Fibroblast of villous mesenchyme (primary cell): ENCODE data around the gene DEFB118. TPM values are rescaled to one million over a fixed set of nuclear protein-coding genes. Genes with fewer than 3 reads are reported as not detected.

Source experiments
- DNase-seq: peaks from one replicate; pipeline ENCODE4 v3.0.0-alpha.2; 2010; ENCODE audit warnings: low read depth
- H3K4me3 ChIP-seq: 2 replicates; pipeline ENCODE4 v1.5.1; 2011; ENCODE audit warnings: low read depth, mild to moderate bottlenecking, low read length
- small RNA-seq: library from RNA; depleted of rRNA; stranded (forward); fragments of <200 nt; gene quantifications from one replicate; pipeline ENCODE3, GENCODE V24; 2012
- total RNA-seq: library from RNA; depleted of rRNA; stranded (reverse); fragments of >200 nt; gene quantifications from 2 replicates; pipeline ENCODE4 v1.2.3, GENCODE V29; 2012
- TF ChIP-seq, protein P1 (sequence below): IDR thresholded peaks from 2 replicates; pipeline ENCODE4 v1.5.1; 2012; ENCODE audit warnings: low read depth, mild to moderate bottlenecking, low read length; ENCODE audit not compliant: insufficient read depth

DEFB118 gene
- total RNA-seq, 1 donor, result not detected

DNA sequence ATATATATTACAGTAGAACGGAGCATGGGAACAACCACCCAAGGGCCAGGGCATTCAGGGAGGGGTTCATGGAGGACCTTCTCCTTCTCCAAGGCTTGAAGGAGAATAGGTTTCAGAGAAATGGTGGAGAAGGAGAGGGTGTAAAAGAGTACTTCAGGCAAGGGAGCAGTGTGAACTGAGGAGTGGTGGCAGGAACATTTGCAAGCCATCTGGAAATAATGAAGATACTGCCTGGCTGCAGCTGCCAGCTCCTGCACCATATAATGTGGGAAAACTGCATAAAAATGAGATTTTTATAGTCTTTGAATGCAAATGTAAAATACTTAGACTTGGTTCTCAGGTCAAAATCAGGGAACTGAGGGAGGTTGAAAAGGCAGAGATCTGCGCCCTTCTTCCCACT, 47.3 kb downstream of the DEFB118 start:
- no peak for DNase-seq
- TF ChIP-seq, protein P1, sequence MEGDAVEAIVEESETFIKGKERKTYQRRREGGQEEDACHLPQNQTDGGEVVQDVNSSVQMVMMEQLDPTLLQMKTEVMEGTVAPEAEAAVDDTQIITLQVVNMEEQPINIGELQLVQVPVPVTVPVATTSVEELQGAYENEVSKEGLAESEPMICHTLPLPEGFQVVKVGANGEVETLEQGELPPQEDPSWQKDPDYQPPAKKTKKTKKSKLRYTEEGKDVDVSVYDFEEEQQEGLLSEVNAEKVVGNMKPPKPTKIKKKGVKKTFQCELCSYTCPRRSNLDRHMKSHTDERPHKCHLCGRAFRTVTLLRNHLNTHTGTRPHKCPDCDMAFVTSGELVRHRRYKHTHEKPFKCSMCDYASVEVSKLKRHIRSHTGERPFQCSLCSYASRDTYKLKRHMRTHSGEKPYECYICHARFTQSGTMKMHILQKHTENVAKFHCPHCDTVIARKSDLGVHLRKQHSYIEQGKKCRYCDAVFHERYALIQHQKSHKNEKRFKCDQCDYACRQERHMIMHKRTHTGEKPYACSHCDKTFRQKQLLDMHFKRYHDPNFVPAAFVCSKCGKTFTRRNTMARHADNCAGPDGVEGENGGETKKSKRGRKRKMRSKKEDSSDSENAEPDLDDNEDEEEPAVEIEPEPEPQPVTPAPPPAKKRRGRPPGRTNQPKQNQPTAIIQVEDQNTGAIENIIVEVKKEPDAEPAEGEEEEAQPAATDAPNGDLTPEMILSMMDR, result no peak
- no peak overlapping the region for H3K4me3 ChIP-seq

DNA sequence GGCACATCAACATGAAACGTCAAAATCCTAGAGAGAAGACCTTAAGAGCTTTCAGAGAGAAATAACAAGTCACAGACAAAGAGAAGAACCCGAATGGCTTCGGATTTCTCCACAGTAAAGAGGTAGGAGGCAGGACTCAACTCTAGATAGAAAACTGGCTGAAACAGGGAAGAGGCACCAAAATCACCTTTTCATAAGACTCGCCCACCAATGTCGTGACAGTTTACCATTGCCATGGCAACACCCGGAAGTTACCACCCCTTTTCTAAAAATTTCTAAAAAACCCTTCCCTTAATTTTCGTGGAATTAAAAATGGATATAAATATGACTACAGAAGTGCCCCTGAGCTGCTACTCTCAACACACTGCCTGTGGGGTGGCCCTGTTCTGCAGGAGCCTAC, 49.9 kb downstream of the DEFB118 start:
- TF ChIP-seq, protein P1, result no peak
- DNase-seq, result no peak
- no peak overlapping the region for H3K4me3 ChIP-seq

Small RNA genes within 50 kb of the gene (small RNA-seq; reads per million reads assigned to genes)
- not detected for gene DEFB117
- not detected for gene RF00561
- gene RNA5SP480, result not detected

Other genes starting within 250 kb of the DEFB118 start
- not detected in 2 replicates for gene DEFB115, start 110.9 kb upstream of the DEFB118 start, total RNA-seq
- not detected in 2 replicates for gene DEFB116, start 60.0 kb upstream of the DEFB118 start, total RNA-seq
- not detected in 2 replicates for gene DEFB119, start 22.0 kb downstream of the DEFB118 start, total RNA-seq
- gene DEFB121, start 37.6 kb downstream of the DEFB118 start, total RNA-seq, result not detected in 2 replicates
- gene DEFB123, start 72.0 kb downstream of the DEFB118 start, total RNA-seq, result not detected in 2 replicates
- not detected in 2 replicates for gene DEFB124, start 106.5 kb downstream of the DEFB118 start, total RNA-seq
- gene REM1, start 106.7 kb downstream of the DEFB118 start, total RNA-seq, result not detected in 2 replicates
- gene HM13, start 145.8 kb downstream of the DEFB118 start, total RNA-seq, result 70.5 and 91.1 TPM in 2 replicates
- 18.0 and 27.2 TPM in 2 replicates for gene ID1, start 236.7 kb downstream of the DEFB118 start, total RNA-seq